ENCODE results near the gene CYTH3. TPM values are rescaled to one million over a fixed set of nuclear protein-coding genes. Genes with fewer than 3 reads are reported as not detected.

CYTH3 gene
- total and polyA plus RNA-seq, 2 of the 4 experiments (the other 2 are of a cell fraction), result 14.2 to 34.8 TPM

- dilution Hi-C loops (cut with HindIII; ENCODE audit: low sequenced_read_pairs, unreplicated experiment), result no loop called here
- Histone ChIP-seq H3K4me2 (ENCODE audit: low read depth, low read length) (no peak overlapping the region), H4K91ac (ENCODE audit: insufficient read depth, low read depth, low read length) (no peak overlapping the region), H3K27ac (ENCODE audit: insufficient read depth, low read length) (no peak overlapping the region), H3K18ac (ENCODE audit: low read depth, low read length) (no peak overlapping the region), H3K9me1 (ENCODE audit: insufficient read depth, low read length) (peaks cover 14% of the 10 kb centered on the region), H3K79me1 (ENCODE audit: low read depth in 1 of 2, low read length in 2 of 2) (peaks cover 36 to 76% of the 10 kb centered on the region in 2 experiments), H3K56ac (ENCODE audit: extremely low read depth, insufficient read depth, low read length) (no peak overlapping the region), H2AK9ac (replicated peaks; ENCODE audit: low read depth, low read length, poor library complexity) (no peak overlapping the region), H3K4me1 (ENCODE audit: control insufficient read depth, insufficient read depth, low read length) (0 out of 2 replicates have a peak, but pooled peaks cover 6% of the 10 kb centered on the region), H2BK120ac (ENCODE audit: low read depth, low read length) (no peak overlapping the region), H2BK15ac (ENCODE audit: low read depth, low read length) (no peak overlapping the region), H2AK5ac (ENCODE audit: low read depth, low read length) (no peak overlapping the region), H3K9ac (ENCODE audit: low read depth, low read length) (no peak overlapping the region), H4K20me1 (ENCODE audit: insufficient read depth, low read length) (peaks cover 47% of the 10 kb centered on the region; the same call in 1 of the 2 replicates), H3K4me3 (ENCODE audit: insufficient read depth, low read depth, low read length) (no peak overlapping the region), H3K36me3 (ENCODE audit: control insufficient read depth, insufficient read depth, low read length) (0 out of 2 replicates have a peak, but pooled peaks cover 1% of the 10 kb centered on the region), H2AFZ (replicated peaks; ENCODE audit: low read length, poor library complexity) (no peak overlapping the region), H3K23ac (ENCODE audit: low read depth, low read length) (peak overlapping the region; percentile 50; the same call in 1 of the 2 replicates), H3K14ac (replicated peaks; ENCODE audit: low read depth, low read length) (no peak overlapping the region), H4K8ac (ENCODE audit: low read depth in 2 of 2, low read length in 2 of 2) (no peak overlapping the region), H4K5ac (ENCODE audit: low read depth, low read length) (no peak overlapping the region), H3K9me3 (ENCODE audit: control insufficient read depth, insufficient read depth, low read length) (no peaks in the 10 kb centered on the region), H3K27me3 (ENCODE audit: control insufficient read depth, insufficient read depth, low read length) (no peaks in the 10 kb centered on the region), H2BK20ac (ENCODE audit: low read depth, low read length) (no peak overlapping the region), H2BK5ac (ENCODE audit: low read depth, low read length, poor library complexity, severe bottlenecking) (no peak overlapping the region), H3K4ac (ENCODE audit: low read depth, low read length) (no peak overlapping the region)
- DNase-seq (no peak), ATAC-seq (ENCODE audit: low read depth) (no peak)
- POLR2A ChIA-PET (ENCODE audit: unreplicated experiment), result no interaction called here
- CTCF ChIA-PET, result no interaction called here
- 81% methylated on average over 9 of the region's 18 CpGs; no CpG with 5 or more reads in 1 of the 2 experiments for WGBS, 2 experiments (ENCODE audit: extremely low coverage in 2 of 2, insufficient read length in 1 of 2)
- in situ Hi-C loops (cut with MboI; ENCODE audit: low sequenced_read_pairs), result no loop called here
- TF ChIP-seq RFX5 (IDR thresholded peaks at IDR 0.05; ENCODE audit: low read depth, low read length) (no peak), MXI1 (IDR thresholded peaks at IDR 0.05; ENCODE audit: borderline replicate concordance, low read depth, low read length) (no peak), USF2 (IDR thresholded peaks at IDR 0.05; ENCODE audit: low read depth, low read length) (no peak), BHLHE40 (IDR thresholded peaks at IDR 0.05; ENCODE audit: low read depth, low read length) (no peak), NFE2L2 (IDR thresholded peaks at IDR 0.05; ENCODE audit: low read depth, low read length) (no peak), MAFK (IDR thresholded peaks at IDR 0.05; ENCODE audit: low read depth, low read length) (no peak), CHD1 (IDR thresholded peaks at IDR 0.05; ENCODE audit: low read depth, low read length) (no peak), MAZ (IDR thresholded peaks at IDR 0.05; ENCODE audit: borderline replicate concordance, low read depth, low read length) (no peak), FOS (IDR thresholded peaks at IDR 0.05; ENCODE audit: low read depth, low read length) (no peak), POLR2A (IDR thresholded peaks at IDR 0.05; ENCODE audit: low read depth, low read length) (no peak), RCOR1 (IDR thresholded peaks at IDR 0.05; ENCODE audit: insufficient replicate concordance, low read length) (no peak), CEBPB (IDR thresholded peaks at IDR 0.05; ENCODE audit: low read depth, low read length) (no peak), RAD21 (IDR thresholded peaks at IDR 0.05; ENCODE audit: low read length) (no peak), SMC3 (IDR thresholded peaks at IDR 0.05; ENCODE audit: low read depth, low read length) (no peak)
- intact Hi-C loops (cut with micrococcal nuclease), result no loop called here
- no TSS peak for BruUV-seq (replicated peaks)
Measured at GRCh38 chr7:6268023-6268900, 4.2 kb downstream of the CYTH3 start.
